OCI-LY1 (cell line): ENCODE measurements around the gene ZNF438.

Source experiments
- CTCF ChIP-seq: fragments of 200-600 bp; sonication (generic), shearing (Covaris generic); IDR thresholded peaks from 2 replicates; pipeline ENCODE4 v1.5.1; 2017; ENCODE audit warnings: mild to moderate bottlenecking, antibody characterized with exemption, low read length, moderate library complexity, mixed read lengths
- EZH2 ChIP-seq: fragments of 200-600 bp; sonication (generic), shearing (Covaris generic); IDR thresholded peaks from 2 replicates; pipeline ENCODE4 v1.8.0; 2017; ENCODE audit warnings: borderline replicate concordance, mixed run types, mild to moderate bottlenecking, antibody characterized with exemption, low read length, moderate library complexity, mixed read lengths

- TF ChIP-seq CTCF = no peak
- TF ChIP-seq EZH2 = no peak
Measured at GRCh38 chr10:30861221-30861620, 170.4 kb downstream of the ZNF438 start.
